ENCODE measurements around the gene FRMD5.

FRMD5 gene

GRCh38 chr15:44137750-44138149 lies 57.3 kb downstream of the FRMD5 start:
- DNase-seq (ENCODE audit: low spot score): no peak
- in situ Hi-C loops (cut with MboI; ENCODE audit: low pct_unique_long_range_greater_than_20kb, low sequenced_read_pairs, unreplicated experiment): no loop called here
- TF ChIP-seq CTCF (IDR thresholded peaks at IDR 0.05; ENCODE audit: extremely low read depth, insufficient read depth, missing control alignments): no peak

GRCh38 chr15:44136991-44137477 lies 58.0 kb downstream of the FRMD5 start:
- DNase-seq (ENCODE audit: low spot score): no peak
- no peak for TF ChIP-seq CTCF (IDR thresholded peaks at IDR 0.05; ENCODE audit: extremely low read depth, insufficient read depth, missing control alignments)
- in situ Hi-C loops (cut with MboI; ENCODE audit: low pct_unique_long_range_greater_than_20kb, low sequenced_read_pairs, unreplicated experiment): no loop called here

- no peak for TF ChIP-seq CTCF (IDR thresholded peaks at IDR 0.05; ENCODE audit: extremely low read depth, insufficient read depth, missing control alignments)
- in situ Hi-C loops (cut with MboI; ENCODE audit: low pct_unique_long_range_greater_than_20kb, low sequenced_read_pairs, unreplicated experiment): no loop called here
These were observed 63.0 kb downstream of the FRMD5 start for GRCh38 chr15:44132057-44132456.

GRCh38 chr15:44130778-44131177 lies 64.3 kb downstream of the FRMD5 start:
- in situ Hi-C loops (cut with MboI; ENCODE audit: low pct_unique_long_range_greater_than_20kb, low sequenced_read_pairs, unreplicated experiment): no loop called here
- no peak for DNase-seq (ENCODE audit: low spot score)
- TF ChIP-seq CTCF (IDR thresholded peaks at IDR 0.05; ENCODE audit: extremely low read depth, insufficient read depth, missing control alignments): no peak

More at GRCh38 chr15:44132057-44132456, 63.0 kb downstream of the FRMD5 start:
- DNase-seq (ENCODE audit: low spot score): no peak

- TF ChIP-seq CTCF (IDR thresholded peaks at IDR 0.05; ENCODE audit: extremely low read depth, insufficient read depth, missing control alignments): no peak
- no peak for DNase-seq (ENCODE audit: low spot score)
- in situ Hi-C loops (cut with MboI; ENCODE audit: low pct_unique_long_range_greater_than_20kb, low sequenced_read_pairs, unreplicated experiment): no loop called here
These were observed 65.2 kb downstream of the FRMD5 start for GRCh38 chr15:44129911-44130310.

- no peak for DNase-seq (ENCODE audit: low spot score)
- in situ Hi-C loops (cut with MboI; ENCODE audit: low pct_unique_long_range_greater_than_20kb, low sequenced_read_pairs, unreplicated experiment): no loop called here
- no peak for TF ChIP-seq CTCF (IDR thresholded peaks at IDR 0.05; ENCODE audit: extremely low read depth, insufficient read depth, missing control alignments)
These were observed 66.6 kb downstream of the FRMD5 start for GRCh38 chr15:44128443-44128842.

GRCh38 chr15:44125879-44126278 lies 69.2 kb downstream of the FRMD5 start:
- in situ Hi-C loops (cut with MboI; ENCODE audit: low pct_unique_long_range_greater_than_20kb, low sequenced_read_pairs, unreplicated experiment): no loop called here
- DNase-seq (ENCODE audit: low spot score): no peak
- no peak for TF ChIP-seq CTCF (IDR thresholded peaks at IDR 0.05; ENCODE audit: extremely low read depth, insufficient read depth, missing control alignments)
